Neutrophil (primary cell): ENCODE results near the gene NHS.

Experiments
- H3K27ac ChIP-seq: fragments of 200-600 bp; sonication (generic); 2 replicates; pipeline ENCODE4 v1.5.1; 2016; ENCODE audit warnings: mild to moderate bottlenecking, moderate library complexity
- H3K27me3 ChIP-seq: fragments of 200-600 bp; sonication (generic); 2 replicates; pipeline ENCODE4 v1.6.0; 2016; ENCODE audit warnings: mild to moderate bottlenecking
- H3K36me3 ChIP-seq: fragments of 200-600 bp; sonication (generic); 2 replicates; pipeline ENCODE4 v1.5.1; 2017
- H3K4me1 ChIP-seq, 2 experiments: fragments of 200-600 bp in 1 of 2; sonication (generic) in 1 of 2; 1 replicate in 1 of 2; 2 replicates in 1 of 2; pipeline versions ENCODE4 v1.5.1 to v1.6.1; 2013 to 2016; ENCODE audit warnings: low read depth in 1 of 2, low read length in 1 of 2, mild to moderate bottlenecking in 1 of 2, moderate library complexity in 1 of 2; ENCODE audit not compliant: control insufficient read depth in 1 of 2, insufficient read depth in 1 of 2
- H3K4me3 ChIP-seq, 2 experiments: fragments of 200-600 bp in 1 of 2; sonication (generic) in 1 of 2; 1 replicate in 1 of 2; 2 replicates in 1 of 2; pipeline ENCODE4 v1.5.1; 2013 to 2016; ENCODE audit warnings: low read depth in 1 of 2, low read length in 1 of 2, mild to moderate bottlenecking in 1 of 2, moderate library complexity in 1 of 2
- H3K9me3 ChIP-seq: fragments of 200-600 bp; sonication (generic); 2 replicates; pipeline ENCODE4 v1.5.1; 2016
- TF ChIP-seq, protein P1 (sequence below): fragments of 200-600 bp; sonication (generic); IDR thresholded peaks from 2 replicates; pipeline ENCODE4 v1.5.1; 2016; ENCODE audit warnings: antibody characterized with exemption

The NHS gene

DNA sequence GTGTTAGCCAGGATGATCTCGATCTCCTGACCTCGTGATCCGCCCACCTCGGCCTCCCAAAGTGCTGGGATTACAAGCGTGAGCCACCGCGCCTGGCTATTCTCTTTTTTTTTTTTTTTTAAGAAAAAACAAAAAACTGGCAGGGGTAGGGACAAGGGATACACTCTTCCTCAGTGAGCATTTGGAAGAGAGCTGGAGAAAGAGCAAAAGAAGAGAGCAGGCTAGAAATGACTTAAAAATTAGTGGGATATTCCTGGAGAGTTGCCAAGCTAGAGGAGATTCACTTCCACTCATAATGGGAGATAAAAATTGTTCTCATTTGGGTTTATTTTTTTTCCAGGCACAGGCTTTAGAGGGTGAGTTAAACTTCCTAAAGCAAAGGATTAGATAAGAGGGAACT, 222.3 kb downstream of the NHS start:
- Histone ChIP-seq H3K4me3 (no peak overlapping the region), H3K4me1 (no peaks in the 10 kb centered on the region), H3K27ac (no peak overlapping the region), H3K9me3 (no peaks in the 10 kb centered on the region), H3K27me3 (no peaks in the 10 kb centered on the region), H3K36me3 (no peaks in the 10 kb centered on the region)
- TF ChIP-seq, protein P1, sequence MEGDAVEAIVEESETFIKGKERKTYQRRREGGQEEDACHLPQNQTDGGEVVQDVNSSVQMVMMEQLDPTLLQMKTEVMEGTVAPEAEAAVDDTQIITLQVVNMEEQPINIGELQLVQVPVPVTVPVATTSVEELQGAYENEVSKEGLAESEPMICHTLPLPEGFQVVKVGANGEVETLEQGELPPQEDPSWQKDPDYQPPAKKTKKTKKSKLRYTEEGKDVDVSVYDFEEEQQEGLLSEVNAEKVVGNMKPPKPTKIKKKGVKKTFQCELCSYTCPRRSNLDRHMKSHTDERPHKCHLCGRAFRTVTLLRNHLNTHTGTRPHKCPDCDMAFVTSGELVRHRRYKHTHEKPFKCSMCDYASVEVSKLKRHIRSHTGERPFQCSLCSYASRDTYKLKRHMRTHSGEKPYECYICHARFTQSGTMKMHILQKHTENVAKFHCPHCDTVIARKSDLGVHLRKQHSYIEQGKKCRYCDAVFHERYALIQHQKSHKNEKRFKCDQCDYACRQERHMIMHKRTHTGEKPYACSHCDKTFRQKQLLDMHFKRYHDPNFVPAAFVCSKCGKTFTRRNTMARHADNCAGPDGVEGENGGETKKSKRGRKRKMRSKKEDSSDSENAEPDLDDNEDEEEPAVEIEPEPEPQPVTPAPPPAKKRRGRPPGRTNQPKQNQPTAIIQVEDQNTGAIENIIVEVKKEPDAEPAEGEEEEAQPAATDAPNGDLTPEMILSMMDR = no peak

DNA sequence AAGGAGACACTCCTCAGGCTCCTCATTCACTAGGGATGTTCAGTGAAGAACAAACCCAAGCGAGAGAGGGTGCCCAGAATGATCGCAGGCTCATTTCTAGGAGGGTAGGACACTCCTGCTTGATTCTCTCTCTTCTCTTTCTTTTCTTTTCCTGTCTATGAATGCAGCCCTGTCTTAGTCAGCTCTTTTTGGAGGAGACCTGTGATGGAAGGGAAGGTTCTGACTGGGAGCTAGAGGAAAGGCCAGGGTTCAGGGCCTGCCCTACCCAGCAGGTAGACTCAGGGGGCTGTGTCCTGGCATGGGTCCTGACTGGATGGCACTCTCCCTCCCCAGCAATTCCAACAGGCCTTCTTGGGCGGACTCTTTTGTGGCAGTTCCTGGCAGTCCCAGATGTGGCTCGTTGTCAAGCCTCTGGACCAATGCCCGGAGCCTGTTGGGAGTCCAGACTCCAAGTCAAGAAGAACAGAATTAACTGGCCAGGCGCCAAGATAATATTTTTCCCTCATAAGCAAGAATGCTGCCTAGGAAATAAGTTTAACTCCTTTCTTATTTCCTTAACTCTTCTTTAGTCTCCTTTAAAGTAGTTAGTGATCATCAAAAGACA, 222.9 kb downstream of the NHS start:
- H3K4me1 ChIP-seq = no peaks in the 10 kb centered on the region
- H3K36me3 ChIP-seq = no peaks in the 10 kb centered on the region
- H3K9me3 ChIP-seq = no peaks in the 10 kb centered on the region
- H3K27me3 ChIP-seq = no peaks in the 10 kb centered on the region
- H3K4me3 ChIP-seq = no peak overlapping the region
- TF ChIP-seq, protein P1 = no peak
- H3K27ac ChIP-seq = no peak overlapping the region

DNA sequence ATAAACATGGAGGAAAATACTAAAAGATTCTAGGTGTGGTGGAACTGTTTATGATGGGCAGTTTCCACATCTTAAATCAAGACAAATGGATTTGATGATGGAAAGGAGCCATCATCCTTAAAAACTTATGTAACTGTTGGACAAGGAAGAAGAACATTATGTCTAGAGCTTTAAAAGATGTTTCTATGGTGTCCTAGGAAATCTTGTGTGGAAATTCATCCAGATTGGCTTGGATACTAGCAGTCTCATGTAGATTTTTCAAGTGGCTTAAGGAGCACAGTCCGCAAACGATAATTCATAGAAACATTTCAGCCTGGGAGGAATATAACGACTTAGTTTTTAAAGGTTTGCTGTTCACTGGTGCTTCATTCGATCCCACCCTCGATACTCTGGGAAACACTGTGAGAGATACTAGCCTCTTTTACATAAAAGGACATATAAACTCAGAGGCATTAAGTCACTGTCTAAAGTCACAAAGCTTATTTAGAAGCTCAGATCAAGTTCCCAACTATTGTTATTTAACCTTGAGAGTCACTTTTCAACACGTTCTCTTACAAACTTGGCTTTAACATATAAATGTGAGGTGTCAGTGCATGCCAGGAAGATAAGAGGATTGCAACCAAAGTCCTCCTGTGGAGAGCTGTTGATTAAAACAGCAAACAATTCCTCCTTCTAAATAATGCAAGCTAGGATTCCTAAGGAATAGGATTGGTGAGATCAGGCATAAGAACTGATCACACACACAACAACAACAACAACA, 226.6 kb downstream of the NHS start:
- Histone ChIP-seq H3K36me3 (no peaks in the 10 kb centered on the region), H3K9me3 (no peaks in the 10 kb centered on the region), H3K27me3 (no peaks in the 10 kb centered on the region)

DNA sequence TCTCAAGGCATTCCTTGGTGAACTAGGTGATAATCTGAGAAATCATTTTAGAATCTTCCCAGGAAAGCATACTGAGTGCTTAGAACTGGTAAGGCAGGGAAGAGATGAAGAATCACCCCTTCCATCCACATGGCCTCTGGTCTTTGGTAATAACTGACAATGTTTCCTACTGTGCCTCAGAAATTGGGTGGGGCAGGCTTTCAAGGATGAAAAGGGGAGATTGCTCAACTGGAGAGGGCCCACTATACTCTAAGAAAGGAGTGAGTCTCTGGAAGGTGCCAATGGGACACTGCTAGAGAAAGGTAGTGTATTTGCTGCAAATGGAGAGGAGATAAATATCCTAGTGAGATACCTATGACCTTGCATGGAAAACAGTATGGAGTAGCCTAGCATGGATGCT, 227.2 kb downstream of the NHS start:
- H3K4me1 ChIP-seq = no peaks in the 10 kb centered on the region
- no peaks in the 10 kb centered on the region for H3K27me3 ChIP-seq
- H3K4me3 ChIP-seq = no peak overlapping the region
- no peaks in the 10 kb centered on the region for H3K9me3 ChIP-seq
- TF ChIP-seq, protein P1 = no peak
- H3K36me3 ChIP-seq = no peaks in the 10 kb centered on the region
- H3K27ac ChIP-seq = no peak overlapping the region

More for the DNA sequence above, 226.6 kb downstream of the NHS start:
- TF ChIP-seq, protein P1 = no peak
- Histone ChIP-seq H3K4me1 (no peaks in the 10 kb centered on the region), H3K4me3 (no peak overlapping the region), H3K27ac (no peak overlapping the region)

DNA sequence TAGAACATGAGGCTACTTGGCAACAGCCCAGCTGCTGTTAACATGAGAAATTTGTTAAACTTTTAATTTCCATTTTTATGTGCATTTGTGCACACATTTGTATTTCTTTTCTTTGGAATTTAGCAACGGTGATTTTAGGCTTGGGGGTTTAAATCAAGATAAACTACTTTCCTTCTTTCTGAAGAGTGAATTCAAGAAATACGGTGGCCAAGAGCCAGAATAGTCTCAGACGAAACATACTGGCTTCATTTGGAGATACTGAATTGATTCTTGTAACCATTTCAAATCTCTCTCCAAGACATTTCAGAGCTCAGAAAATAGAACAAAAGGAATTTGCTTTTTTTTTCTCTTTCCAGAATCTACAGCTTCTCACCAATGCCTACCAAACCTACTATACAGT, 228.2 kb downstream of the NHS start:
- no peak overlapping the region for H3K4me3 ChIP-seq
- no peak overlapping the region for H3K27ac ChIP-seq
- H3K9me3 ChIP-seq = no peaks in the 10 kb centered on the region
- H3K27me3 ChIP-seq = no peaks in the 10 kb centered on the region
- H3K36me3 ChIP-seq = no peaks in the 10 kb centered on the region
- TF ChIP-seq, protein P1 = no peak
- no peaks in the 10 kb centered on the region for H3K4me1 ChIP-seq
